ENCODE results near the gene DMRTB1.

Gene DMRTB1

DNA sequence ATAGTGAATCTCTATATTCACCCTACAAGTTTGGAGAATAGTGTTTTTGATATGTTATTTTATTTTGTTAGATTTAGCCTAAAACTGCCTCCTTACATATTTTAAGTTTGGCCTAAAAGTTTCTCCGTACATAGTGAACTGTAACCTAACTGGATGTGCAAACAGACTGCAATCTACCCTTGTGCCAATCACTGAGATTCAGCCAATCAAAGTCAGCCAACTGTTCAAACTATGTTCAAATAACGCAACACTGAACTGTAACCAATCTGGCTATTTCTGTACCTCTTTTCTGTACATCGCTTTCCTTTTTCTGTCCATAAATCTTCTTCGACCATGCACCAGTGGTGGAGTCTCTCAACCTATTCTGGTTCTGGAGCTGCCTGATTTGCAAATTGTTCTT is 11.8 kb upstream of the DMRTB1 start:
- TF ChIP-seq TAF1 (IDR thresholded peaks at IDR 0.05; ENCODE audit: borderline replicate concordance, insufficient read depth, low read length) (no peak), FOXP2 (optimal IDR thresholded peaks at IDR 0.05; ENCODE audit: borderline replicate concordance, extremely low read depth, extremely low read length, insufficient read depth) (no peak), SIN3A (IDR thresholded peaks at IDR 0.05; ENCODE audit: borderline replicate concordance, insufficient read depth, low read length) (no peak), POLR2AphosphoS5 (IDR thresholded peaks at IDR 0.05; ENCODE audit: low read depth, low read length) (no peak)
- TF ChIP-seq, protein P1, sequence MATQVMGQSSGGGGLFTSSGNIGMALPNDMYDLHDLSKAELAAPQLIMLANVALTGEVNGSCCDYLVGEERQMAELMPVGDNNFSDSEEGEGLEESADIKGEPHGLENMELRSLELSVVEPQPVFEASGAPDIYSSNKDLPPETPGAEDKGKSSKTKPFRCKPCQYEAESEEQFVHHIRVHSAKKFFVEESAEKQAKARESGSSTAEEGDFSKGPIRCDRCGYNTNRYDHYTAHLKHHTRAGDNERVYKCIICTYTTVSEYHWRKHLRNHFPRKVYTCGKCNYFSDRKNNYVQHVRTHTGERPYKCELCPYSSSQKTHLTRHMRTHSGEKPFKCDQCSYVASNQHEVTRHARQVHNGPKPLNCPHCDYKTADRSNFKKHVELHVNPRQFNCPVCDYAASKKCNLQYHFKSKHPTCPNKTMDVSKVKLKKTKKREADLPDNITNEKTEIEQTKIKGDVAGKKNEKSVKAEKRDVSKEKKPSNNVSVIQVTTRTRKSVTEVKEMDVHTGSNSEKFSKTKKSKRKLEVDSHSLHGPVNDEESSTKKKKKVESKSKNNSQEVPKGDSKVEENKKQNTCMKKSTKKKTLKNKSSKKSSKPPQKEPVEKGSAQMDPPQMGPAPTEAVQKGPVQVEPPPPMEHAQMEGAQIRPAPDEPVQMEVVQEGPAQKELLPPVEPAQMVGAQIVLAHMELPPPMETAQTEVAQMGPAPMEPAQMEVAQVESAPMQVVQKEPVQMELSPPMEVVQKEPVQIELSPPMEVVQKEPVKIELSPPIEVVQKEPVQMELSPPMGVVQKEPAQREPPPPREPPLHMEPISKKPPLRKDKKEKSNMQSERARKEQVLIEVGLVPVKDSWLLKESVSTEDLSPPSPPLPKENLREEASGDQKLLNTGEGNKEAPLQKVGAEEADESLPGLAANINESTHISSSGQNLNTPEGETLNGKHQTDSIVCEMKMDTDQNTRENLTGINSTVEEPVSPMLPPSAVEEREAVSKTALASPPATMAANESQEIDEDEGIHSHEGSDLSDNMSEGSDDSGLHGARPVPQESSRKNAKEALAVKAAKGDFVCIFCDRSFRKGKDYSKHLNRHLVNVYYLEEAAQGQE (IDR thresholded peaks at IDR 0.05; ENCODE audit: insufficient read depth in 1 of 2, low read depth in 2 of 2, low read length in 2 of 2): no peak

DNA sequence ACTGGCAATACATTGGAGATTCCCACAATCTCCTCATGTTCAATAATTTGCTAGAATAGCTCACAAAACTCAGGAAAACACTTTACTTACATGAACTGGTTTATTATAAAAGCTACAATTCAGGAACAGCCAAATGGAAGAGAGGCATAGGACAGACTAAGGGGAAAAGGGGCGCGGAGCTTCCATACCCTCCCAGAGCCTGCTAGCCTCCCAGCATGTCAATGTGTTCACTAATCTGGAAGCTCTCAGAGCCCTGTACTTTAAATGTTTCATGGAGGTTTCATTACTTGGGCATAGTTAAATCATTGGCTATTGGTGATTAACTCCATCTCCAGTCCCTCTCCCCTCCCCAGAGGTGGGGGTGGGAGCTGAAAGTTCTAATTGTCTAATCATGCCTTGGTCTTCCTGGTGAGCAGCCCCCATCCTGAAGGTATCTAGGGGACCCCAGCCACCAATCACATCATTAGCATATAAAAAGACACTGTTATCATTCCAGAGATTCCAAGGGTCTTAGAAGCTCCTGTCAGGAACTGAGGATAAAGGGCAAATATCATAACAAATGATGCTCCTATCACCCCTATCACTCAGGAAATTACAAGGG is 10.9 kb upstream of the DMRTB1 start:
- no peak for TF ChIP-seq FOXP2 (optimal IDR thresholded peaks at IDR 0.05; ENCODE audit: borderline replicate concordance, extremely low read depth, extremely low read length, insufficient read depth)
- no peak for TF ChIP-seq TAF1 (IDR thresholded peaks at IDR 0.05; ENCODE audit: borderline replicate concordance, insufficient read depth, low read length)
- TF ChIP-seq SIN3A (IDR thresholded peaks at IDR 0.05; ENCODE audit: borderline replicate concordance, insufficient read depth, low read length): no peak
- TF ChIP-seq, protein P1 (IDR thresholded peaks at IDR 0.05; ENCODE audit: insufficient read depth in 1 of 2, low read depth in 2 of 2, low read length in 2 of 2): no peak
- no peak for TF ChIP-seq POLR2AphosphoS5 (IDR thresholded peaks at IDR 0.05; ENCODE audit: low read depth, low read length)

DNA sequence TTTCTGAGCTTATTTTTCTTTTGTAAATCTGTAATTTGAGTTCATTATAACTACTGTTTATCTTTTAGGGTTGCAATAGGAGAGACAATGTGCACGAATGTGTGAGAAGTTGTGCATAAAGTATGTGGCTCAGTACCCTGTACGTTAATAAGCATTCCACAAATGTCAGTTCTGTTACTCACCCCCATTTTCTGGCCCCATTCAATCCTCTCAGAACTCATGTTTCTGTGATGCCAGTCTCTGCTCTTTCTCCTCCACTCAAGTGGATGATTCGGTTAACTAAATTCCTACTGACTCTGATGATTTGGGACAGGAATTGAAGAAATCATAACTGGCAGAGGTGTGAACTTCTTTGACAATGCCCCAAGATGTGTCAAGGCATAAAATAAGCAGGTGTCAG is 10.2 kb upstream of the DMRTB1 start:
- TF ChIP-seq, protein P1 (IDR thresholded peaks at IDR 0.05; ENCODE audit: insufficient read depth in 1 of 2, low read depth in 2 of 2, low read length in 2 of 2): no peak
- TF ChIP-seq FOXP2 (optimal IDR thresholded peaks at IDR 0.05; ENCODE audit: borderline replicate concordance, extremely low read depth, extremely low read length, insufficient read depth): no peak
- TF ChIP-seq POLR2AphosphoS5 (IDR thresholded peaks at IDR 0.05; ENCODE audit: low read depth, low read length): no peak
- TF ChIP-seq SIN3A (IDR thresholded peaks at IDR 0.05; ENCODE audit: borderline replicate concordance, insufficient read depth, low read length): no peak
- TF ChIP-seq TAF1 (IDR thresholded peaks at IDR 0.05; ENCODE audit: borderline replicate concordance, insufficient read depth, low read length): no peak

DNA sequence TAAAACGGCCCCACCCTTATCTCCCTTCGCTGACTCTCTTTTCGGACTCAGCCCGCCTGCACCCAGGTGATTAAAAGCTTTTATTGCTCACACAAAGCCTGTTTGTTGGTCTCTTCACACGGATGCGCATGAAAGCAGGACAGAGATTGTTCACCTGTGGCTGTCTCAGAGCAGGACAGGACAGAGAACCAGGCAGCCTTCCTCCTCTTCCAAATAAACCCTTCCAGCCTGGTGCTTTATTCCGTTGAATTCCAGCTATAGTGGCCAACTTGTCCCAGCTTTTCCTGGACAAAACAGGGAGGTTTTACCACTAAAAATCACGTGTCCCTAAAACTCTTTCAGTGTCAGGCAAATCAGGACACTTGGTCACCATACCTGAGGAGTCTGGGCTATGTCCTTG is 9.5 kb upstream of the DMRTB1 start:
- TF ChIP-seq TAF1 (IDR thresholded peaks at IDR 0.05; ENCODE audit: borderline replicate concordance, insufficient read depth, low read length): no peak
- TF ChIP-seq, protein P1 (IDR thresholded peaks at IDR 0.05; ENCODE audit: insufficient read depth in 1 of 2, low read depth in 2 of 2, low read length in 2 of 2): no peak
- no peak for TF ChIP-seq FOXP2 (optimal IDR thresholded peaks at IDR 0.05; ENCODE audit: borderline replicate concordance, extremely low read depth, extremely low read length, insufficient read depth)

DNA sequence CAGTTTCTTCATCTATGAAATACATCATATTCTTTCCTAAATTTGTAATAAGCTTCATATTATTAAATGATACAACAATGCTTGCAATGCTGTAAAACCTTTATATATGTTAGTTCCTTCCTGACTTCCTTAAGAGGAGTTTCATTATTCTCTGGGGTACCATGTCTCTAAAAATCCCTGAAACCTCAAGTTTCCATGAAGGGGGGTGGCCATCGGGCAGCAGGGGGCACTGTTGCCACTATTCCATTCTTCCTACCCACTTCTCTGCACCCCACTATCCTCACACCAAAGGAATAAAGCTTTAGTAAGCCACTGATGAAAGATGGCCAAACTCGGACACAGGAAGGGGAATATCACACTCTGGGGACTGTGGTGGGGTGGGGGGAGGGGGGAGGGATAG is 9.0 kb upstream of the DMRTB1 start:
- no peak for TF ChIP-seq POLR2AphosphoS5 (IDR thresholded peaks at IDR 0.05; ENCODE audit: low read depth, low read length)
- TF ChIP-seq SIN3A (IDR thresholded peaks at IDR 0.05; ENCODE audit: borderline replicate concordance, insufficient read depth, low read length): no peak
- no peak for TF ChIP-seq FOXP2 (optimal IDR thresholded peaks at IDR 0.05; ENCODE audit: borderline replicate concordance, extremely low read depth, extremely low read length, insufficient read depth)
- TF ChIP-seq, protein P1 (IDR thresholded peaks at IDR 0.05; ENCODE audit: insufficient read depth in 1 of 2, low read depth in 2 of 2, low read length in 2 of 2): no peak
- TF ChIP-seq TAF1 (IDR thresholded peaks at IDR 0.05; ENCODE audit: borderline replicate concordance, insufficient read depth, low read length): no peak

Measured in PFSK-1 (cell line).